Hematopoietic multipotent progenitor cell treated with erythropoietin and hydrocortisone succinate and interleukin-3 and kit ligand, for 4 days (in vitro differentiated cells): ENCODE data around the gene EMC1.
"Not testable (repeated sequence)": the region's sequence is repeated elsewhere in the genome, so short reads cannot be mapped to it uniquely, and the experiment has no call there.

ENCODE experiments used
- DNase-seq: peaks from one replicate; pipeline ENCODE4 v3.0.0-alpha.2; 2015

The EMC1 gene

GRCh38 chr1:19260211-19261138, 9.2 kb upstream of the EMC1 start:
- no peak for DNase-seq

GRCh38 chr1:19258353-19258752, 7.0 kb upstream of the EMC1 start:
- no peak for DNase-seq

GRCh38 chr1:19257178-19257914, 6.0 kb upstream of the EMC1 start:
- DNase-seq: no peak

GRCh38 chr1:19256301-19256700, 5.0 kb upstream of the EMC1 start:
- not testable (repeated sequence) for DNase-seq

- no peak for DNase-seq
These were observed 4.0 kb upstream of the EMC1 start for GRCh38 chr1:19255288-19255687.

- no peak for DNase-seq
These were observed 3.1 kb upstream of the EMC1 start for GRCh38 chr1:19254416-19254815.

- DNase-seq: peak; percentile 40
These were observed 557 bp downstream of the EMC1 start for GRCh38 chr1:19250629-19251304.

GRCh38 chr1:19240673-19241538, 10.4 kb downstream of the EMC1 start:
- DNase-seq: peak; percentile 84

GRCh38 chr1:19239876-19240275, 11.4 kb downstream of the EMC1 start:
- no peak for DNase-seq

- no peak for DNase-seq
These were observed 17.1 kb downstream of the EMC1 start for GRCh38 chr1:19234224-19234623.

GRCh38 chr1:19232524-19232846, 18.8 kb downstream of the EMC1 start:
- DNase-seq: peak; percentile 25

GRCh38 chr1:19231736-19232523, 19.4 kb downstream of the EMC1 start:
- DNase-seq: not testable (repeated sequence)

- no peak for DNase-seq
These were observed 21.4 kb downstream of the EMC1 start for GRCh38 chr1:19229828-19230325.

- no peak for DNase-seq
These were observed 22.1 kb downstream of the EMC1 start for GRCh38 chr1:19229229-19229628.

GRCh38 chr1:19222979-19223824, 28.1 kb downstream of the EMC1 start:
- no peak for DNase-seq

- no peak for DNase-seq
These were observed 28.8 kb downstream of the EMC1 start for GRCh38 chr1:19222573-19222972.

GRCh38 chr1:19220991-19221390, 30.3 kb downstream of the EMC1 start:
- peak; percentile 22 for DNase-seq

GRCh38 chr1:19220080-19220846, 31.1 kb downstream of the EMC1 start:
- no peak for DNase-seq

GRCh38 chr1:19219451-19219850, 31.9 kb downstream of the EMC1 start:
- DNase-seq: no peak

GRCh38 chr1:19216585-19216984, 34.7 kb downstream of the EMC1 start:
- not testable (repeated sequence) for DNase-seq
